HepG2 (cell line): ENCODE measurements around the gene BFSP1. TPM values are rescaled to one million over a fixed set of nuclear protein-coding genes. Genes with fewer than 3 reads are reported as not detected.

Experiments used
- ATAC-seq: fragments of 200-7000 bp; cut with Tn5 transposase; 3 replicates; pipeline ENCODE4 v1.9.1; 2020; ENCODE audit warnings: mild to moderate bottlenecking, moderate library complexity
- BruUV-seq: library from RNA; stranded (reverse); fragments of 400-500 nt; replicated peaks from 2 replicates; lab custom pipeline; 2021; lab: Mats Ljungman, UMichigan
- CTCF ChIA-PET: fragments of 300-600 bp; formaldehyde crosslinking; extraction: SDS; loops from one replicate; lab custom pipeline; 2021; ENCODE audit warnings: low total read pairs, inconsistent platforms, low intra/inter-chr PET ratio; lab: Yijun Ruan, JAX
- POLR2A ChIA-PET: fragments of 350-600 bp; sonication (Branson Sonifier 250); formaldehyde crosslinking; loops from one replicate; lab custom pipeline; 2020; ENCODE audit warnings: antibody characterized with exemption, inconsistent platforms; lab: Yijun Ruan, JAX
- DNase-seq: peaks from one replicate; pipeline ENCODE4 v3.0.0-alpha.2; 2015; ENCODE audit warnings: low spot score
- FAIRE-seq: peaks from 3 replicates; lab custom pipeline; 2011; peaks lifted over from hg19 to GRCh38; lab: Jason Lieb, UNC
- H2AFZ ChIP-seq: one replicate; pipeline ENCODE4 v1.6.1; 2011; ENCODE audit warnings: low read length, inconsistent platforms
- H3K27ac ChIP-seq: fragments of 300-600 bp; 3 replicates; pipeline ENCODE4 v1.8.0; 2011; ENCODE audit warnings: mixed run types, mild to moderate bottlenecking, mixed read lengths, low read length, inconsistent platforms; ENCODE audit not compliant: insufficient read depth; ENCODE audit errors: extremely low read length
- H3K27me3 ChIP-seq, 2 experiments: fragments of 200-600 bp in 1 of 2; 2 replicates in 1 of 2; 3 replicates in 1 of 2; pipeline versions ENCODE4 v1.6.0 to v1.8.0; 2011; ENCODE audit warnings: low read length in 2 of 2, mild to moderate bottlenecking in 2 of 2, moderate library complexity in 2 of 2, inconsistent platforms in 1 of 2; ENCODE audit not compliant: insufficient read depth in 2 of 2, control insufficient read depth in 1 of 2
- H3K36me3 ChIP-seq, 2 experiments: fragments of 200-600 bp in 1 of 2; replicated peaks in 1 of 2; 2 replicates in 1 of 2; 3 replicates in 1 of 2; pipeline versions ENCODE4 v1.5.1 to v1.8.0; 2011; ENCODE audit warnings: low read length in 2 of 2, inconsistent platforms in 1 of 2; ENCODE audit not compliant: insufficient read depth in 2 of 2, control insufficient read depth in 1 of 2
- H3K4me1 ChIP-seq: 2 replicates; pipeline ENCODE4 v1.5.1; 2012; ENCODE audit warnings: low read length, inconsistent platforms; ENCODE audit not compliant: insufficient read depth
- H3K4me2 ChIP-seq: 2 replicates; pipeline ENCODE4 v1.6.0; 2011; ENCODE audit warnings: low read depth, low read length, inconsistent platforms
- H3K4me3 ChIP-seq, 3 experiments: fragments of 200-600 bp in 1 of 3; sonication (generic), shearing (Covaris generic) in 1 of 3; replicated peaks in 1 of 3; 2 replicates each; pipeline ENCODE4 v1.5.1; 2011 to 2016; ENCODE audit warnings: low read length in 3 of 3, inconsistent platforms in 2 of 3, low read depth in 2 of 3, mild to moderate bottlenecking in 2 of 3, control low read depth in 1 of 3, mixed read lengths in 1 of 3; ENCODE audit not compliant: insufficient read depth in 1 of 3
- H3K79me2 ChIP-seq: one replicate; pipeline ENCODE4 v1.6.1; 2011; ENCODE audit warnings: low read length, inconsistent platforms; ENCODE audit not compliant: insufficient read depth
- H3K9ac ChIP-seq: 2 replicates; pipeline ENCODE4 v1.6.0; 2011; ENCODE audit warnings: mild to moderate bottlenecking, low read depth, low read length, inconsistent platforms; ENCODE audit not compliant: insufficient read depth
- H3K9me3 ChIP-seq: 2 replicates; pipeline ENCODE4 v1.5.1; 2012; ENCODE audit warnings: mild to moderate bottlenecking, low read length
- H4K20me1 ChIP-seq: 2 replicates; pipeline ENCODE4 v1.6.0; 2011; ENCODE audit warnings: inconsistent platforms, mild to moderate bottlenecking, low read length, moderate library complexity; ENCODE audit not compliant: insufficient read depth
- DPF2 ChIP-seq: sonication (generic); formaldehyde crosslinking; IDR thresholded peaks from 2 replicates; pipeline ENCODE4 v1.4.0; 2020; ENCODE audit warnings: mild to moderate bottlenecking, low read depth, missing genetic modification reagents, borderline replicate concordance
- FOXP1 ChIP-seq, 2 experiments: fragments of 450-650 bp in 1 of 2; IDR thresholded peaks; 2 replicates each; pipeline ENCODE4 v1.6.1; 2017 to 2018; ENCODE audit warnings: antibody characterized with exemption in 1 of 2
- MED8 ChIP-seq: sonication (generic); formaldehyde crosslinking; IDR thresholded peaks from 2 replicates; pipeline ENCODE4 v1.8.1; 2023; ENCODE audit warnings: mild to moderate bottlenecking, missing genetic modification reagents; ENCODE audit not compliant: insufficient replicate concordance
- TMF1 ChIP-seq: sonication (generic); formaldehyde crosslinking; IDR thresholded peaks from 2 replicates; pipeline ENCODE4 v1.8.1; 2022; ENCODE audit warnings: low read depth, missing genetic modification reagents
- ZBTB1 ChIP-seq: sonication (generic); formaldehyde crosslinking; IDR thresholded peaks from 2 replicates; pipeline ENCODE4 v1.4.0; 2020; ENCODE audit warnings: missing genetic modification reagents, borderline replicate concordance
- ZNF605 ChIP-seq: sonication (generic); formaldehyde crosslinking; IDR thresholded peaks from 2 replicates; pipeline ENCODE4 v1.8.0; 2022; ENCODE audit warnings: mild to moderate bottlenecking, missing genetic modification reagents
- ZNF781 ChIP-seq: sonication (generic); formaldehyde crosslinking; IDR thresholded peaks from 2 replicates; pipeline ENCODE4 v1.5.1; 2020; ENCODE audit warnings: borderline replicate concordance, mild to moderate bottlenecking, missing genetic modification reagents; ENCODE audit errors: not compliant biosample characterization
- ZNF782 ChIP-seq: sonication (generic); formaldehyde crosslinking; IDR thresholded peaks from 2 replicates; pipeline ENCODE4 v1.4.0; 2020; ENCODE audit warnings: missing genetic modification reagents, mild to moderate bottlenecking, borderline replicate concordance
- WGBS: methylation state at CpG from one replicate; pipeline ENCODE4 v1.1.6; 2017; ENCODE audit warnings: low lambda C conversion rate; 5-methylcytosine and 5-hydroxymethylcytosine counted together
- in situ Hi-C: cut with HindIII; loops from 2 replicates; pipeline ENCODE4 v1.10.0; 2017; ENCODE audit warnings: low pct_unique_long_range_greater_than_20kb; ENCODE audit not compliant: extremely low pct_ligation_motif_present
- intact Hi-C: fragments of 100-400 bp; cut with micrococcal nuclease; formaldehyde crosslinking; loops from one replicate; pipeline ENCODE4 v1.10.0; 2022; ENCODE audit not compliant: unreplicated experiment
- polyA plus RNA-seq, 8 experiments: library from polyadenylated mRNA; depleted of rRNA in 3 of 8; stranded (reverse) in 7 of 8; unstranded in 1 of 8; fragments of >200 nt; fragmentation: Illumina TruSeq in 4 of 8; extraction: Trizol in 4 of 8; gene quantifications; 2 replicates each; pipeline versions ENCODE4 v1.2.1 to v1.2.3, GENCODE V29; 2011 to 2016; ENCODE audit warnings: low read depth in 4 of 8, missing spikeins in 1 of 8, mixed read lengths in 1 of 8; ENCODE audit not compliant: insufficient read depth in 1 of 8
- total RNA-seq, 5 experiments: library from RNA; depleted of rRNA; stranded (reverse); fragments of >200 nt; fragmentation: Illumina TruSeq; extraction: Trizol; gene quantifications; 2 replicates each; pipeline ENCODE4 v1.2.3, GENCODE V29; 2016; ENCODE audit warnings: low read depth in 1 of 5
- TF ChIP-seq, protein P1 (sequence below): sonication (generic); formaldehyde crosslinking; IDR thresholded peaks from 2 replicates; pipeline ENCODE4 v1.4.0; 2020; ENCODE audit warnings: missing genetic modification reagents

Gene BFSP1
- total and polyA plus RNA-seq, 2 of the 13 experiments (the other 11 are each of a cell fraction or from before 2014, with no cell fraction given) = 0.22 to 0.26 TPM

DNA sequence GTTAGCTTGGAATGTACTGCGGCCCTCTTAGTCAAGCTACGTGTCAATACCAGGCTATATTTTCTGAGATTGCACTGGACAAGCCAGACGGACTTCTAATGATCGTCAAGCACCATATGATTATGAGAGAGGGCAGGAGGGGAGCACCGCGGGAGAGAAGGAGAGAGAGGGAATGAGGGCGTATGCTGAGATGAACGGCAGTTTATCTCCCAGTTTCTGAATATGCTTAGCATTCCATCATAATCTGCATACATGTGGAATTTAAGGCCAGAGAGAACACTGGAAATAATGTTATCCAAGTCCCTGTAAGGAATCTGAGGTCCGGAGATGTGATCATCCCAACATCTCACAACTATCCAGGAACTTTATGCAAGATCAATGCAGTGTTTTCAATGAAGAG lies 60.2 kb downstream of the BFSP1 start:
- FAIRE-seq = no peak
- peaks cover 10 to 45% of the 10 kb centered on the region in 2 experiments; a peak in 4 of 5 replicates for H3K27me3 ChIP-seq
- TF ChIP-seq MED8 (CRISPR knock-in tag) (no peak), ZNF781 (CRISPR knock-in tag) (no peak), ZBTB1 (CRISPR knock-in tag) (no peak), FOXP1 (IDR thresholded peaks at IDR 0.05) (no peak), FOXP1 (CRISPR knock-in tag; IDR thresholded peaks at IDR 0.05) (no peak), ZNF782 (no peak), ZNF605 (CRISPR knock-in tag) (no peak), TMF1 (CRISPR knock-in tag) (no peak), DPF2 (CRISPR knock-in tag) (no peak)
- TF ChIP-seq, protein P1, sequence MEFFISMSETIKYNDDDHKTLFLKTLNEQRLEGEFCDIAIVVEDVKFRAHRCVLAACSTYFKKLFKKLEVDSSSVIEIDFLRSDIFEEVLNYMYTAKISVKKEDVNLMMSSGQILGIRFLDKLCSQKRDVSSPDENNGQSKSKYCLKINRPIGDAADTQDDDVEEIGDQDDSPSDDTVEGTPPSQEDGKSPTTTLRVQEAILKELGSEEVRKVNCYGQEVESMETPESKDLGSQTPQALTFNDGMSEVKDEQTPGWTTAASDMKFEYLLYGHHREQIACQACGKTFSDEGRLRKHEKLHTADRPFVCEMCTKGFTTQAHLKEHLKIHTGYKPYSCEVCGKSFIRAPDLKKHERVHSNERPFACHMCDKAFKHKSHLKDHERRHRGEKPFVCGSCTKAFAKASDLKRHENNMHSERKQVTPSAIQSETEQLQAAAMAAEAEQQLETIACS (CRISPR knock-in tag) = no peak
- TF ChIP-seq, all 625 proteins: peak for 0
- H4K20me1 ChIP-seq = no peaks in the 10 kb centered on the region
- ATAC-seq = no peak
- 38% methylated on average over 9 of the region's 9 CpGs for WGBS
- H3K27ac ChIP-seq = no peak overlapping the region
- no peak overlapping the region for H3K4me3 ChIP-seq
- ChIA-PET POLR2A (no interaction called here), CTCF (no interaction called here)
- no peaks in the 10 kb centered on the region for H3K9me3 ChIP-seq
- H3K4me2 ChIP-seq = no peak overlapping the region
- in situ Hi-C loops (no loop called here), intact Hi-C loops (no loop called here)
- H3K79me2 ChIP-seq = no peaks in the 10 kb centered on the region
- no TSS peak for BruUV-seq
- no peak for DNase-seq
- H3K9ac ChIP-seq = no peak overlapping the region
- H3K4me1 ChIP-seq = no peaks in the 10 kb centered on the region
- H3K36me3 ChIP-seq = no peaks in the 10 kb centered on the region
- no peak overlapping the region for H2AFZ ChIP-seq
